OCI-LY7 (cell line): ENCODE data around the gene MTARC2.

Experiments used
- EZH2phosphoT487 ChIP-seq: fragments of 200-600 bp; sonication (generic); IDR thresholded peaks from 2 replicates; pipeline ENCODE4 v1.6.1; 2018; ENCODE audit warnings: low read depth, borderline replicate concordance, mild to moderate bottlenecking, mixed run types, antibody characterized with exemption, low read length, moderate library complexity, mixed read lengths
- TF ChIP-seq, protein P1 (sequence below): fragments of 200-600 bp; sonication (generic); conservative IDR thresholded peaks from 2 replicates; pipeline ENCODE4 v1.5.1; 2014; ENCODE audit warnings: mild to moderate bottlenecking, antibody characterized with exemption, low read length, moderate library complexity, mixed read lengths

DNA sequence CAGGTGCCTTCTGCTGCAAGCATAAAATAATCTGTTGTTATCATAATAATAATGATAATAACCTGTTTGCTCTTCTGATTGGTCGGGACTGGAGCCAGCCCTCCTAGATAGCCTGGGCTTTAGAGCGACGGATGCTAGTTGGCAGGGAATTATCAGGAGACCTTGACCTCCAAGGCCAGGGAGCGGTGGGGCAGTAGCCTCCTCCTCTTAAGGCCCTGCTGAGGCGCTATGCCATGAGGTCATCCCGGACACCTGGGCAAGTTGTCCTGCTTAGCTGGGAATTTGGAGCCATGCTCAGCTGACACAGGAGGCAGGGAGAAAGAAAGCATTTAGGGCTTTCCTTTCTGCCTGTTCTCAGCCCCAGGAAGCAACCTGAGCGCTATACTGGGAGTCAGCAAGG is 42.3 kb upstream of the MTARC2 start:
- TF ChIP-seq, protein P1, sequence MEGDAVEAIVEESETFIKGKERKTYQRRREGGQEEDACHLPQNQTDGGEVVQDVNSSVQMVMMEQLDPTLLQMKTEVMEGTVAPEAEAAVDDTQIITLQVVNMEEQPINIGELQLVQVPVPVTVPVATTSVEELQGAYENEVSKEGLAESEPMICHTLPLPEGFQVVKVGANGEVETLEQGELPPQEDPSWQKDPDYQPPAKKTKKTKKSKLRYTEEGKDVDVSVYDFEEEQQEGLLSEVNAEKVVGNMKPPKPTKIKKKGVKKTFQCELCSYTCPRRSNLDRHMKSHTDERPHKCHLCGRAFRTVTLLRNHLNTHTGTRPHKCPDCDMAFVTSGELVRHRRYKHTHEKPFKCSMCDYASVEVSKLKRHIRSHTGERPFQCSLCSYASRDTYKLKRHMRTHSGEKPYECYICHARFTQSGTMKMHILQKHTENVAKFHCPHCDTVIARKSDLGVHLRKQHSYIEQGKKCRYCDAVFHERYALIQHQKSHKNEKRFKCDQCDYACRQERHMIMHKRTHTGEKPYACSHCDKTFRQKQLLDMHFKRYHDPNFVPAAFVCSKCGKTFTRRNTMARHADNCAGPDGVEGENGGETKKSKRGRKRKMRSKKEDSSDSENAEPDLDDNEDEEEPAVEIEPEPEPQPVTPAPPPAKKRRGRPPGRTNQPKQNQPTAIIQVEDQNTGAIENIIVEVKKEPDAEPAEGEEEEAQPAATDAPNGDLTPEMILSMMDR, result no peak
- TF ChIP-seq EZH2phosphoT487, result no peak
